K562 (cell line): ENCODE results near the gene SMARCC1. TPM values are rescaled to one million over a fixed set of nuclear protein-coding genes. Genes with fewer than 3 reads are reported as not detected.

Experiments used
- BHLHE40 ChIP-seq: IDR thresholded peaks from 2 replicates; pipeline ENCODE4 v1.6.1; 2011; ENCODE audit warnings: low read length, improper control_type of control experiment
- E2F6 ChIP-seq, 2 experiments: IDR thresholded peaks; 2 replicates each; pipeline ENCODE4 v1.6.1; 2011; ENCODE audit warnings: borderline replicate concordance in 1 of 2, control low read depth in 1 of 2, low read depth in 1 of 2, low read length in 1 of 2, mild to moderate bottlenecking in 1 of 2, mixed read lengths in 1 of 2, moderate library complexity in 1 of 2; ENCODE audit not compliant: insufficient read depth in 1 of 2, insufficient read length in 1 of 2, poor library complexity in 1 of 2, severe bottlenecking in 1 of 2; ENCODE audit errors: extremely low read depth in 1 of 2
- FOXK2 ChIP-seq, 2 experiments: fragments of 450-650 bp; IDR thresholded peaks in 1 of 2; conservative IDR thresholded peaks in 1 of 2; 2 replicates each; pipeline ENCODE4 v1.6.1; 2016; ENCODE audit warnings: low read depth in 2 of 2, mild to moderate bottlenecking in 1 of 2
- HDAC8 ChIP-seq: fragments of 450-650 bp; IDR thresholded peaks from 2 replicates; pipeline ENCODE4 v1.6.1; 2016; ENCODE audit warnings: mild to moderate bottlenecking, missing genetic modification characterization, moderate library complexity, missing compliant biosample characterization
- HOMEZ ChIP-seq: fragments of 250-450 bp; sonication (Bioruptor Pico); IDR thresholded peaks from 2 replicates; pipeline ENCODE4 v1.4.0; 2020; ENCODE audit warnings: mild to moderate bottlenecking, moderate library complexity
- IRF9 ChIP-seq: fragments of 450-650 bp; IDR thresholded peaks from 2 replicates; pipeline ENCODE4 v1.6.1; 2016; ENCODE audit warnings: missing biosample characterization, missing genetic modification characterization
- MXI1 ChIP-seq: IDR thresholded peaks from 2 replicates; pipeline ENCODE4 v1.6.1; 2011; ENCODE audit warnings: low read depth, mild to moderate bottlenecking, improper control_type of control experiment, low read length
- MYC ChIP-seq, 2 experiments: fragments of 250-450 bp in 1 of 2; sonication (Bioruptor Pico) in 1 of 2; IDR thresholded peaks; 2 replicates each; pipeline versions ENCODE4 v1.5.1 to v1.6.1; 2012 to 2021; ENCODE audit warnings: low read depth in 2 of 2, borderline replicate concordance in 1 of 2, improper control_type of control experiment in 1 of 2, low read length in 1 of 2, mild to moderate bottlenecking in 1 of 2, moderate library complexity in 1 of 2
- PRDM10 ChIP-seq: fragments of 450-650 bp; IDR thresholded peaks from 2 replicates; pipeline ENCODE4 v1.6.1; 2018; ENCODE audit not compliant: partially characterized antibody
- PTRF ChIP-seq: fragments of 450-650 bp; IDR thresholded peaks from 2 replicates; pipeline ENCODE4 v1.6.1; 2016; ENCODE audit warnings: mild to moderate bottlenecking, missing genetic modification characterization, missing compliant biosample characterization
- PTTG1 ChIP-seq: fragments of 450-650 bp; IDR thresholded peaks from 2 replicates; pipeline ENCODE4 v1.6.1; 2016; ENCODE audit warnings: low read depth, mild to moderate bottlenecking, missing genetic modification characterization, missing compliant biosample characterization
- ZNF398 ChIP-seq: fragments of 250-450 bp; sonication (Bioruptor Pico); IDR thresholded peaks from 2 replicates; pipeline ENCODE4 v1.8.0; 2021; ENCODE audit warnings: moderate library complexity, mild to moderate bottlenecking, inconsistent platforms
- ZNF740 ChIP-seq, 3 experiments: fragments of 200-800 bp in 1 of 3; sonication (Bioruptor generic) in 1 of 3; sonication (generic) in 1 of 3; formaldehyde crosslinking in 1 of 3; IDR thresholded peaks; 2 replicates each; pipeline versions ENCODE4 v1.6.1 to v1.8.0; 2016 to 2022; ENCODE audit warnings: mild to moderate bottlenecking in 2 of 3, missing compliant biosample characterization in 2 of 3, missing genetic modification characterization in 2 of 3, missing genetic modification reagents in 1 of 3
- polyA plus RNA-seq, 8 experiments: library from polyadenylated mRNA; depleted of rRNA in 4 of 8; stranded (reverse) in 5 of 8; unstranded in 3 of 8; fragments of >200 nt; fragmentation: Nextera tagmentation in 2 of 8; fragmentation: Illumina TruSeq in 1 of 8; extraction: Ambion mirVana in 2 of 8; extraction: Trizol in 1 of 8; gene quantifications; 2 replicates each; pipeline versions ENCODE4 v1.2.1 to v1.2.3, GENCODE V29; 2011 to 2014; ENCODE audit warnings: inconsistent platforms in 1 of 8, missing spikeins in 1 of 8
- total RNA-seq, 7 experiments: library from RNA; depleted of rRNA in 6 of 7; stranded (reverse); fragments of >200 nt in 6 of 7; fragmentation: Illumina TruSeq in 2 of 7; extraction: Trizol in 2 of 7; gene quantifications; 2 replicates each; pipeline versions ENCODE4 v1.2.1 to v1.2.3, GENCODE V29; 2011 to 2021; ENCODE audit warnings: low replicate concordance in 1 of 7

Gene SMARCC1
- total and polyA plus RNA-seq, 9 of the 15 experiments (the other 6 are each of a cell fraction or from before 2014, with no cell fraction given) = 20.7 to 199 (median 66.0) TPM

- TF ChIP-seq IRF9 (tag) = no peak
- no peak for TF ChIP-seq PTRF
- no peak for TF ChIP-seq PTTG1 (tag)
- TF ChIP-seq MXI1 = no peak
- TF ChIP-seq HDAC8 = peak; percentile 81
- TF ChIP-seq BHLHE40 = peak; percentile 86
- TF ChIP-seq E2F6 (IDR thresholded peaks at IDR 0.05; ENCODE audit: borderline replicate concordance in 1 of 2, extremely low read depth in 1 of 2, insufficient read depth in 1 of 2, insufficient read length in 1 of 2, low read depth in 1 of 2, low read length in 1 of 2, poor library complexity in 1 of 2, severe bottlenecking in 1 of 2) = peak; percentile 74 to 76
- peak; percentile 9 for TF ChIP-seq MYC (IDR thresholded peaks at IDR 0.05; ENCODE audit: low read depth, low read length)
- peak; percentile 78; the same call in 1 of the 2 replicates for TF ChIP-seq MYC (CRISPR knock-in tag; IDR thresholded peaks at IDR 0.05; ENCODE audit: borderline replicate concordance, low read depth)
- TF ChIP-seq ZNF398 (CRISPR knock-in tag) = no peak
- peak; percentile 64 for TF ChIP-seq ZNF740 (CRISPR knock-in tag; IDR thresholded peaks at IDR 0.05)
- TF ChIP-seq ZNF740 (tag; IDR thresholded peaks at IDR 0.05) = no peak
- peak in 1 of 2 experiments; percentile 57; a peak in 2 of 4 replicates for TF ChIP-seq FOXK2 (conservative IDR thresholded peaks at IDR 0.05 in 1 of 2, IDR thresholded peaks at IDR 0.05 in 1 of 2; ENCODE audit: low read depth in 2 of 2)
- TF ChIP-seq PRDM10 = peak; percentile 54
- no peak for TF ChIP-seq HOMEZ (CRISPR knock-in tag)
These were observed at the start of gene SMARCC1 (continued) for GRCh38 chr3:47781685-47782445.
